HG02642 (cell line): ENCODE results near the gene PDE7B.

Experiments
- ATAC-seq: cut with Tn5 transposase; IDR thresholded peaks from one replicate; pipeline ENCODE4 v1.9.1; 2021; ENCODE audit warnings: mild to moderate bottlenecking; ENCODE audit not compliant: unreplicated experiment, poor library complexity

The PDE7B gene

GRCh38 chr6:136169394-136170148 is 318.1 kb downstream of the PDE7B start:
- ATAC-seq, result no peak

- ATAC-seq, result no peak
Measured at GRCh38 chr6:136171231-136171630, 319.7 kb downstream of the PDE7B start.

GRCh38 chr6:136173519-136174507 is 322.3 kb downstream of the PDE7B start:
- ATAC-seq, result no peak

- no peak for ATAC-seq
Measured at GRCh38 chr6:136174510-136174909, 323.0 kb downstream of the PDE7B start.

GRCh38 chr6:136175873-136176272 is 324.4 kb downstream of the PDE7B start:
- no peak for ATAC-seq

GRCh38 chr6:136178749-136179148 is 327.2 kb downstream of the PDE7B start:
- ATAC-seq, result no peak

- ATAC-seq, result no peak
Measured at GRCh38 chr6:136180704-136181511, 329.4 kb downstream of the PDE7B start.

GRCh38 chr6:136181512-136181833 is 330.0 kb downstream of the PDE7B start:
- no peak for ATAC-seq

- no peak for ATAC-seq
Measured at GRCh38 chr6:136181861-136182260, 330.4 kb downstream of the PDE7B start.

GRCh38 chr6:136184738-136185137 is 333.2 kb downstream of the PDE7B start:
- no peak for ATAC-seq

GRCh38 chr6:136186363-136186762 is 334.9 kb downstream of the PDE7B start:
- no peak for ATAC-seq

- ATAC-seq, result no peak
Measured at GRCh38 chr6:136188486-136188885, 337.0 kb downstream of the PDE7B start.

- no peak for ATAC-seq
Measured at GRCh38 chr6:136189104-136189503, 337.6 kb downstream of the PDE7B start.

GRCh38 chr6:136191606-136192312 is 340.3 kb downstream of the PDE7B start:
- ATAC-seq, result no peak

- no peak for ATAC-seq
Measured at GRCh38 chr6:136192902-136193301, 341.4 kb downstream of the PDE7B start.

- no peak for ATAC-seq
Measured at GRCh38 chr6:136201732-136202131, 350.2 kb downstream of the PDE7B start.

GRCh38 chr6:136208783-136209182 is 357.3 kb downstream of the PDE7B start:
- ATAC-seq, result no peak

GRCh38 chr6:136209496-136209895 is 358.0 kb downstream of the PDE7B start:
- ATAC-seq, result no peak

GRCh38 chr6:136210398-136211165 is 359.1 kb downstream of the PDE7B start:
- ATAC-seq, result no peak
